Activated CD4-positive, alpha-beta memory T cell treated with anti-CD3 and anti-CD28 coated beads for 36 hours (primary cell): ENCODE results near the gene AFF3. TPM values are rescaled to one million over a fixed set of nuclear protein-coding genes. Genes with fewer than 3 reads are reported as not detected.

Source experiments
- CTCF ChIA-PET: fragments of 350-600 bp; sonication (Branson Sonifier 250); formaldehyde crosslinking; loops from one replicate; lab custom pipeline; 2021; ENCODE audit warnings: antibody characterized with exemption, inconsistent platforms; lab: Charles Lee
- POLR2A ChIA-PET: fragments of 350-600 bp; sonication (Branson Sonifier 250); formaldehyde crosslinking; loops from one replicate; lab custom pipeline; 2021; ENCODE audit warnings: antibody characterized with exemption; lab: Charles Lee
- DNase-seq: peaks from one replicate; pipeline ENCODE4 v3.0.0-alpha.2; 2020
- H3K27ac Mint-ChIP-seq: one replicate; pipeline ENCODE4 v1.8.0; 2021; ENCODE audit warnings: mixed read lengths
- H3K27me3 Mint-ChIP-seq: one replicate; pipeline ENCODE4 v1.8.0; 2021; ENCODE audit warnings: mixed read lengths
- H3K36me3 Mint-ChIP-seq: one replicate; pipeline ENCODE4 v1.8.0; 2021; ENCODE audit warnings: mixed read lengths
- H3K4me1 Mint-ChIP-seq: one replicate; pipeline ENCODE4 v1.8.0; 2021; ENCODE audit warnings: low read depth, mixed read lengths
- H3K4me3 Mint-ChIP-seq: one replicate; pipeline ENCODE4 v1.8.0; 2021; ENCODE audit warnings: mild to moderate bottlenecking, mixed read lengths
- H3K9me3 Mint-ChIP-seq: one replicate; pipeline ENCODE4 v1.8.0; 2021; ENCODE audit warnings: mixed read lengths
- intact Hi-C: fragments of 100-400 bp; cut with micrococcal nuclease; formaldehyde crosslinking; loops from one replicate; pipeline ENCODE4 v1.15.1; 2023
- total RNA-seq, 2 experiments: library from RNA; stranded (reverse); gene quantifications; one replicate each; pipeline ENCODE4 v1.2.3, GENCODE V29; 2021

AFF3 gene
- total RNA-seq, 2 experiments from 2014 or later: 0.22 to 0.59 TPM

- ChIA-PET POLR2A (no interaction called here), CTCF (no interaction called here)
- Mint-ChIP-seq H3K9me3 (no peaks in the 10 kb centered on the region), H3K27me3 (no peaks in the 10 kb centered on the region), H3K27ac (no peak overlapping the region), H3K4me3 (no peak overlapping the region), H3K36me3 (no peaks in the 10 kb centered on the region), H3K4me1 (no peaks in the 10 kb centered on the region)
- intact Hi-C loops: no loop called here
- no peak for DNase-seq
Observed at GRCh38 chr2:99656994-99657393, 485.4 kb downstream of the AFF3 start.

GRCh38 chr2:99653433-99653832, 489.0 kb downstream of the AFF3 start:
- H3K4me1 Mint-ChIP-seq: no peaks in the 10 kb centered on the region
- H3K27me3 Mint-ChIP-seq: no peaks in the 10 kb centered on the region

GRCh38 chr2:99652862-99653261, 489.5 kb downstream of the AFF3 start:
- ChIA-PET CTCF (no interaction called here), POLR2A (no interaction called here)
- no peak overlapping the region for H3K27ac Mint-ChIP-seq

More at GRCh38 chr2:99653433-99653832, 489.0 kb downstream of the AFF3 start:
- ChIA-PET CTCF (no interaction called here), POLR2A (no interaction called here)
- H3K4me3 Mint-ChIP-seq: no peak overlapping the region
- DNase-seq: no peak
- H3K27ac Mint-ChIP-seq: no peak overlapping the region
- intact Hi-C loops: no loop called here
- no peaks in the 10 kb centered on the region for H3K9me3 Mint-ChIP-seq
- no peaks in the 10 kb centered on the region for H3K36me3 Mint-ChIP-seq

GRCh38 chr2:99651930-99652670, 490.3 kb downstream of the AFF3 start:
- H3K4me1 Mint-ChIP-seq: no peaks in the 10 kb centered on the region
- intact Hi-C loops: no loop called here
- H3K36me3 Mint-ChIP-seq: peaks cover 2% of the 10 kb centered on the region
- H3K27ac Mint-ChIP-seq: no peak overlapping the region
- no peak overlapping the region for H3K4me3 Mint-ChIP-seq
- ChIA-PET CTCF (no interaction called here), POLR2A (no interaction called here)
- peaks cover 2% of the 10 kb centered on the region for H3K9me3 Mint-ChIP-seq
- no peaks in the 10 kb centered on the region for H3K27me3 Mint-ChIP-seq
- no peak for DNase-seq

More at GRCh38 chr2:99652862-99653261, 489.5 kb downstream of the AFF3 start:
- no peak for DNase-seq
- Mint-ChIP-seq H3K36me3 (no peaks in the 10 kb centered on the region), H3K9me3 (no peaks in the 10 kb centered on the region), H3K4me3 (no peak overlapping the region), H3K4me1 (no peaks in the 10 kb centered on the region), H3K27me3 (no peaks in the 10 kb centered on the region)
- intact Hi-C loops: no loop called here

- no peak overlapping the region for H3K27ac Mint-ChIP-seq
- no peak for DNase-seq
- POLR2A ChIA-PET: interaction anchor here (0.7 kb wide), 1 partner anchor 44 kb away, joined by 3 read pairs; no protein-coding TSS in a partner anchor
- peaks cover 3% of the 10 kb centered on the region for H3K9me3 Mint-ChIP-seq
- peaks cover 3% of the 10 kb centered on the region for H3K36me3 Mint-ChIP-seq
- no peaks in the 10 kb centered on the region for H3K4me1 Mint-ChIP-seq
- CTCF ChIA-PET: no interaction called here
- intact Hi-C loops: no loop called here
- H3K4me3 Mint-ChIP-seq: no peak overlapping the region
- no peaks in the 10 kb centered on the region for H3K27me3 Mint-ChIP-seq
Observed at GRCh38 chr2:99648906-99649789, 493.2 kb downstream of the AFF3 start.

- Mint-ChIP-seq H3K27ac (no peak overlapping the region), H3K4me3 (no peak overlapping the region), H3K9me3 (peaks cover 3% of the 10 kb centered on the region), H3K36me3 (peaks cover 3% of the 10 kb centered on the region), H3K4me1 (no peaks in the 10 kb centered on the region), H3K27me3 (no peaks in the 10 kb centered on the region)
- ChIA-PET POLR2A (interaction anchor here (0.7 kb wide), 1 partner anchor 43 kb away, joined by 3 read pairs; no protein-coding TSS in a partner anchor), CTCF (no interaction called here)
- DNase-seq: no peak
- intact Hi-C loops: no loop called here
Observed at GRCh38 chr2:99648178-99648844, 494.1 kb downstream of the AFF3 start.

GRCh38 chr2:99645960-99646359, 496.4 kb downstream of the AFF3 start:
- peaks cover 3% of the 10 kb centered on the region for H3K9me3 Mint-ChIP-seq
- intact Hi-C loops: no loop called here
- H3K27me3 Mint-ChIP-seq: no peaks in the 10 kb centered on the region
- CTCF ChIA-PET: no interaction called here
- no peak overlapping the region for H3K27ac Mint-ChIP-seq
- H3K4me3 Mint-ChIP-seq: no peak overlapping the region
- no peaks in the 10 kb centered on the region for H3K4me1 Mint-ChIP-seq
- H3K36me3 Mint-ChIP-seq: peaks cover 3% of the 10 kb centered on the region
- POLR2A ChIA-PET: no interaction called here
- DNase-seq: no peak

- Mint-ChIP-seq H3K36me3 (peaks cover 3% of the 10 kb centered on the region), H3K27ac (no peak overlapping the region), H3K4me1 (no peaks in the 10 kb centered on the region), H3K9me3 (peaks cover 3% of the 10 kb centered on the region), H3K4me3 (no peak overlapping the region), H3K27me3 (no peaks in the 10 kb centered on the region)
- intact Hi-C loops: no loop called here
- ChIA-PET POLR2A (no interaction called here), CTCF (no interaction called here)
- no peak for DNase-seq
Observed at GRCh38 chr2:99644419-99644787, 498.0 kb downstream of the AFF3 start.

- ChIA-PET POLR2A (no interaction called here), CTCF (no interaction called here)
- Mint-ChIP-seq H3K4me1 (no peaks in the 10 kb centered on the region), H3K4me3 (no peak overlapping the region), H3K9me3 (peaks cover 3% of the 10 kb centered on the region), H3K27me3 (no peaks in the 10 kb centered on the region), H3K27ac (no peak overlapping the region), H3K36me3 (peaks cover 3% of the 10 kb centered on the region)
- intact Hi-C loops: no loop called here
- no peak for DNase-seq
Observed at GRCh38 chr2:99643787-99644418, 498.5 kb downstream of the AFF3 start.

- Mint-ChIP-seq H3K4me1 (no peaks in the 10 kb centered on the region), H3K27me3 (no peaks in the 10 kb centered on the region), H3K4me3 (no peak overlapping the region), H3K36me3 (no peaks in the 10 kb centered on the region), H3K9me3 (peaks cover under 1% of the 10 kb centered on the region), H3K27ac (no peak overlapping the region)
- intact Hi-C loops: no loop called here
- DNase-seq: no peak
- POLR2A ChIA-PET: no interaction called here
- CTCF ChIA-PET: no interaction called here
Observed at GRCh38 chr2:99641999-99642398, 500.4 kb downstream of the AFF3 start.

GRCh38 chr2:99640635-99641151, 501.7 kb downstream of the AFF3 start:
- no peaks in the 10 kb centered on the region for H3K4me1 Mint-ChIP-seq
- H3K36me3 Mint-ChIP-seq: no peaks in the 10 kb centered on the region
- no peak overlapping the region for H3K27ac Mint-ChIP-seq
- no peak for DNase-seq
- intact Hi-C loops: no loop called here
- ChIA-PET CTCF (no interaction called here), POLR2A (no interaction called here)
- H3K27me3 Mint-ChIP-seq: no peaks in the 10 kb centered on the region
- no peaks in the 10 kb centered on the region for H3K9me3 Mint-ChIP-seq
- no peak overlapping the region for H3K4me3 Mint-ChIP-seq

GRCh38 chr2:99638791-99639190, 503.6 kb downstream of the AFF3 start:
- ChIA-PET POLR2A (no interaction called here), CTCF (no interaction called here)
- H3K27me3 Mint-ChIP-seq: no peaks in the 10 kb centered on the region
- no peaks in the 10 kb centered on the region for H3K4me1 Mint-ChIP-seq
- no peak overlapping the region for H3K4me3 Mint-ChIP-seq
- no peaks in the 10 kb centered on the region for H3K36me3 Mint-ChIP-seq
- DNase-seq: no peak
- peaks cover 4% of the 10 kb centered on the region for H3K9me3 Mint-ChIP-seq
- no peak overlapping the region for H3K27ac Mint-ChIP-seq
- intact Hi-C loops: no loop called here
